Thyroid gland (tissue), 4 donors: ENCODE measurements around the gene OR1N1.
"Not testable (repeated sequence)": the region's sequence is repeated elsewhere in the genome, so short reads cannot be mapped to it uniquely, and the experiment has no call there.

Experiments used
- CTCF ChIP-seq, 6 experiments: fragments of 200-600 bp in 3 of 6; fragments of 450-650 bp in 3 of 6; sonication (generic) in 3 of 6; IDR thresholded peaks; one replicate each; pipeline ENCODE4 v1.5.1; 2016 to 2019; ENCODE audit warnings: antibody characterized with exemption in 6 of 6, mild to moderate bottlenecking in 2 of 6, inconsistent platforms in 1 of 6, moderate library complexity in 1 of 6
- POLR2A ChIP-seq, 2 donors: fragments of 450-650 bp; IDR thresholded peaks; one replicate each; pipeline ENCODE4 v1.6.1; 2017; ENCODE audit warnings: antibody characterized with exemption in 2 of 2, mild to moderate bottlenecking in 2 of 2, moderate library complexity in 1 of 2

- not testable (repeated sequence) for TF ChIP-seq CTCF, POLR2A (IDR thresholded peaks at IDR 0.05)
Observed at GRCh38 chr9:122531157-122531556, 4.1 kb upstream of the OR1N1 start.
